ENCODE data around the gene METAP2.

The METAP2 gene

GRCh38 chr12:95518944-95519343, 45.0 kb downstream of the METAP2 start:
- Histone ChIP-seq H2AFZ (ENCODE audit: low read depth, low read length, severe bottlenecking) (no peak overlapping the region), H3K9me3 (ENCODE audit: insufficient read depth, low read length) (no peaks in the 10 kb centered on the region), H4K20me1 (ENCODE audit: low read depth, low read length) (no peaks in the 10 kb centered on the region), H3K36me3 (ENCODE audit: low read length) (peaks cover 5% of the 10 kb centered on the region), H3K27me3 (ENCODE audit: low read length) (no peaks in the 10 kb centered on the region), H3K27ac (ENCODE audit: low read depth, low read length) (no peak overlapping the region), H3K9me2 (replicated peaks; ENCODE audit: insufficient read depth, low read length) (no peaks in the 10 kb centered on the region), H3K4me3 (ENCODE audit: insufficient read depth, low read length, poor library complexity, severe bottlenecking) (no peak overlapping the region), H3K79me2 (ENCODE audit: insufficient read depth, low read length) (no peaks in the 10 kb centered on the region), H3F3A (ENCODE audit: insufficient read depth) (peaks cover 12% of the 10 kb centered on the region; the same call in 1 of the 2 replicates), H3K4me2 (ENCODE audit: low read depth, low read length, poor library complexity, severe bottlenecking) (no peak overlapping the region), H3K9ac (ENCODE audit: low read length) (no peak overlapping the region)
- TF ChIP-seq, protein P1, sequence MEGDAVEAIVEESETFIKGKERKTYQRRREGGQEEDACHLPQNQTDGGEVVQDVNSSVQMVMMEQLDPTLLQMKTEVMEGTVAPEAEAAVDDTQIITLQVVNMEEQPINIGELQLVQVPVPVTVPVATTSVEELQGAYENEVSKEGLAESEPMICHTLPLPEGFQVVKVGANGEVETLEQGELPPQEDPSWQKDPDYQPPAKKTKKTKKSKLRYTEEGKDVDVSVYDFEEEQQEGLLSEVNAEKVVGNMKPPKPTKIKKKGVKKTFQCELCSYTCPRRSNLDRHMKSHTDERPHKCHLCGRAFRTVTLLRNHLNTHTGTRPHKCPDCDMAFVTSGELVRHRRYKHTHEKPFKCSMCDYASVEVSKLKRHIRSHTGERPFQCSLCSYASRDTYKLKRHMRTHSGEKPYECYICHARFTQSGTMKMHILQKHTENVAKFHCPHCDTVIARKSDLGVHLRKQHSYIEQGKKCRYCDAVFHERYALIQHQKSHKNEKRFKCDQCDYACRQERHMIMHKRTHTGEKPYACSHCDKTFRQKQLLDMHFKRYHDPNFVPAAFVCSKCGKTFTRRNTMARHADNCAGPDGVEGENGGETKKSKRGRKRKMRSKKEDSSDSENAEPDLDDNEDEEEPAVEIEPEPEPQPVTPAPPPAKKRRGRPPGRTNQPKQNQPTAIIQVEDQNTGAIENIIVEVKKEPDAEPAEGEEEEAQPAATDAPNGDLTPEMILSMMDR (IDR thresholded peaks at IDR 0.05; ENCODE audit: insufficient read depth, low read length, poor library complexity, severe bottlenecking) = no peak
- TF ChIP-seq EZH2phosphoT487 (conservative IDR thresholded peaks at IDR 0.05; ENCODE audit: low read length) = no peak

- H3K4me2 ChIP-seq (ENCODE audit: low read depth, low read length, poor library complexity, severe bottlenecking) = no peak overlapping the region
- H3K9me3 ChIP-seq (ENCODE audit: insufficient read depth, low read length) = no peaks in the 10 kb centered on the region
- H3K27me3 ChIP-seq (ENCODE audit: low read length) = no peaks in the 10 kb centered on the region
- no peak overlapping the region for H2AFZ ChIP-seq (ENCODE audit: low read depth, low read length, severe bottlenecking)
- H3K79me2 ChIP-seq (ENCODE audit: insufficient read depth, low read length) = no peaks in the 10 kb centered on the region
- H3K36me3 ChIP-seq (ENCODE audit: low read length) = no peaks in the 10 kb centered on the region
- H3F3A ChIP-seq (ENCODE audit: insufficient read depth) = peaks cover 12% of the 10 kb centered on the region; the same call in 1 of the 2 replicates
- H4K20me1 ChIP-seq (ENCODE audit: low read depth, low read length) = no peaks in the 10 kb centered on the region
- TF ChIP-seq, protein P1 (IDR thresholded peaks at IDR 0.05; ENCODE audit: insufficient read depth, low read length, poor library complexity, severe bottlenecking) = no peak
- no peak for TF ChIP-seq EZH2phosphoT487 (conservative IDR thresholded peaks at IDR 0.05; ENCODE audit: low read length)
- H3K4me3 ChIP-seq (ENCODE audit: insufficient read depth, low read length, poor library complexity, severe bottlenecking) = no peak overlapping the region
- H3K9ac ChIP-seq (ENCODE audit: low read length) = no peak overlapping the region
- H3K27ac ChIP-seq (ENCODE audit: low read depth, low read length) = no peak overlapping the region
- no peaks in the 10 kb centered on the region for H3K9me2 ChIP-seq (replicated peaks; ENCODE audit: insufficient read depth, low read length)
These were observed 46.9 kb downstream of the METAP2 start for GRCh38 chr12:95520816-95521215.

DNA sequence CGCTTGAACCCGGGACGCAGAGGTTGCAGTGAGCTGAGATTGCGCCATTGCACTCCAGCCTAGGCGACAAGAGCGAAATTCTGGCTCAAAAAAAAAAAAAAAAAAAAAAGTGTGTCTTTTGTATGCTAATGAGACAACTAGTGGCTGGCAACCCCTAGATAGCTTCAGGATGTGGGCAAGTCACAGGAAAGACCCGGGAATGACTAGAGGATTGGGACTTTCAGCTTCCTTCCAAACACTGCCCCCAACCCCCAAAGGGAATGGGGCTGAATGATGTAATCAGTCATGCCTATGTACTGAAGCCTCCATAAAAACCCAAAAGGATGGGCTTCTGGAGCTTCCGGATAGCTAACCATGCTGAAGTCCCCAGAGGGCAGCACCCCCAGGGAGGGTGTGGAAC, 48.7 kb downstream of the METAP2 start:
- Histone ChIP-seq H3K27me3 (ENCODE audit: low read length) (no peaks in the 10 kb centered on the region), H3K9ac (ENCODE audit: low read length) (no peak overlapping the region), H3K9me3 (ENCODE audit: insufficient read depth, low read length) (no peaks in the 10 kb centered on the region), H3K27ac (ENCODE audit: low read depth, low read length) (no peak overlapping the region), H3K79me2 (ENCODE audit: insufficient read depth, low read length) (no peaks in the 10 kb centered on the region), H3K4me3 (ENCODE audit: insufficient read depth, low read length, poor library complexity, severe bottlenecking) (no peak overlapping the region), H3K4me2 (ENCODE audit: low read depth, low read length, poor library complexity, severe bottlenecking) (no peak overlapping the region), H2AFZ (ENCODE audit: low read depth, low read length, severe bottlenecking) (no peak overlapping the region), H3F3A (ENCODE audit: insufficient read depth) (peaks cover 6% of the 10 kb centered on the region; the same call in 1 of the 2 replicates), H4K20me1 (ENCODE audit: low read depth, low read length) (no peaks in the 10 kb centered on the region), H3K9me2 (replicated peaks; ENCODE audit: insufficient read depth, low read length) (no peaks in the 10 kb centered on the region), H3K36me3 (ENCODE audit: low read length) (no peaks in the 10 kb centered on the region)
- no peak for TF ChIP-seq EZH2phosphoT487 (conservative IDR thresholded peaks at IDR 0.05; ENCODE audit: low read length)
- TF ChIP-seq, protein P1 (IDR thresholded peaks at IDR 0.05; ENCODE audit: insufficient read depth, low read length, poor library complexity, severe bottlenecking) = no peak
